SU-DHL-6 (cell line): ENCODE measurements around the gene PTGR1.

Experiments
- H2AFZ ChIP-seq: fragments of 200-600 bp; sonication (generic); 2 replicates; pipeline ENCODE4 v1.6.1; 2014; ENCODE audit warnings: low read depth, mild to moderate bottlenecking, moderate library complexity, mixed read lengths, antibody characterized with exemption, low read length; ENCODE audit not compliant: severe bottlenecking
- H3F3A ChIP-seq: fragments of 200-600 bp; shearing (Covaris generic); 2 replicates; pipeline ENCODE4 v1.6.0; 2016; ENCODE audit warnings: antibody characterized with exemption, mild to moderate bottlenecking; ENCODE audit not compliant: insufficient read depth
- H3K27ac ChIP-seq: fragments of 200-600 bp; sonication (generic); 2 replicates; pipeline ENCODE4 v1.5.1; 2016; ENCODE audit warnings: low read depth, mild to moderate bottlenecking, low read length, moderate library complexity, mixed read lengths
- H3K27me3 ChIP-seq: fragments of 200-600 bp; sonication (generic), shearing (Covaris generic); 2 replicates; pipeline ENCODE4 v1.6.0; 2014; ENCODE audit warnings: mild to moderate bottlenecking, low read length
- H3K36me3 ChIP-seq: fragments of 200-600 bp; sonication (generic); 2 replicates; pipeline ENCODE4 v1.6.1; 2014; ENCODE audit warnings: mild to moderate bottlenecking, low read length, mixed read lengths
- H3K4me2 ChIP-seq: fragments of 300-600, 200-600 bp; shearing (Covaris generic), sonication (generic); 2 replicates; pipeline ENCODE4 v1.6.0; 2014; ENCODE audit warnings: low read length, low read depth, mild to moderate bottlenecking; ENCODE audit not compliant: poor library complexity, severe bottlenecking
- H3K4me3 ChIP-seq: fragments of 200-600 bp; sonication (generic); 2 replicates; pipeline ENCODE4 v1.5.1; 2014; ENCODE audit warnings: antibody characterized with exemption, low read length, mild to moderate bottlenecking, mixed read lengths; ENCODE audit not compliant: insufficient read depth, poor library complexity, severe bottlenecking
- H3K79me2 ChIP-seq: fragments of 200-600 bp; sonication (generic); 2 replicates; pipeline ENCODE4 v1.6.1; 2014; ENCODE audit warnings: mild to moderate bottlenecking, low read length, moderate library complexity; ENCODE audit not compliant: insufficient read depth
- H3K9ac ChIP-seq: fragments of 200-600 bp; sonication (generic); 2 replicates; pipeline ENCODE4 v1.7.0; 2014; ENCODE audit warnings: mild to moderate bottlenecking, low read length
- H3K9me2 ChIP-seq: fragments of 200-600 bp; sonication (generic); replicated peaks from 2 replicates; pipeline ENCODE4 v1.6.1; 2014; ENCODE audit warnings: low read length; ENCODE audit not compliant: insufficient read depth
- H3K9me3 ChIP-seq: fragments of 200-600 bp; sonication (generic); 2 replicates; pipeline ENCODE4 v1.6.1; 2014; ENCODE audit warnings: low read length, mixed read lengths; ENCODE audit not compliant: insufficient read depth
- H4K20me1 ChIP-seq: fragments of 200-600 bp; sonication (generic); 2 replicates; pipeline ENCODE4 v1.6.1; 2014; ENCODE audit warnings: low read depth, mild to moderate bottlenecking, antibody characterized with exemption, low read length, moderate library complexity, mixed read lengths
- EZH2phosphoT487 ChIP-seq: fragments of 200-600 bp; sonication (generic), shearing (Covaris generic); conservative IDR thresholded peaks from 2 replicates; pipeline ENCODE4 v1.6.1; 2018; ENCODE audit warnings: mild to moderate bottlenecking, antibody characterized with exemption, low read length, moderate library complexity, mixed read lengths
- TF ChIP-seq, protein P1 (sequence below): fragments of 200-600 bp; sonication (generic); IDR thresholded peaks from one replicate; pipeline ENCODE4 v1.5.1; 2017; ENCODE audit warnings: antibody characterized with exemption, mild to moderate bottlenecking, low read length, moderate library complexity; ENCODE audit not compliant: insufficient read depth, poor library complexity, severe bottlenecking

PTGR1 gene

DNA sequence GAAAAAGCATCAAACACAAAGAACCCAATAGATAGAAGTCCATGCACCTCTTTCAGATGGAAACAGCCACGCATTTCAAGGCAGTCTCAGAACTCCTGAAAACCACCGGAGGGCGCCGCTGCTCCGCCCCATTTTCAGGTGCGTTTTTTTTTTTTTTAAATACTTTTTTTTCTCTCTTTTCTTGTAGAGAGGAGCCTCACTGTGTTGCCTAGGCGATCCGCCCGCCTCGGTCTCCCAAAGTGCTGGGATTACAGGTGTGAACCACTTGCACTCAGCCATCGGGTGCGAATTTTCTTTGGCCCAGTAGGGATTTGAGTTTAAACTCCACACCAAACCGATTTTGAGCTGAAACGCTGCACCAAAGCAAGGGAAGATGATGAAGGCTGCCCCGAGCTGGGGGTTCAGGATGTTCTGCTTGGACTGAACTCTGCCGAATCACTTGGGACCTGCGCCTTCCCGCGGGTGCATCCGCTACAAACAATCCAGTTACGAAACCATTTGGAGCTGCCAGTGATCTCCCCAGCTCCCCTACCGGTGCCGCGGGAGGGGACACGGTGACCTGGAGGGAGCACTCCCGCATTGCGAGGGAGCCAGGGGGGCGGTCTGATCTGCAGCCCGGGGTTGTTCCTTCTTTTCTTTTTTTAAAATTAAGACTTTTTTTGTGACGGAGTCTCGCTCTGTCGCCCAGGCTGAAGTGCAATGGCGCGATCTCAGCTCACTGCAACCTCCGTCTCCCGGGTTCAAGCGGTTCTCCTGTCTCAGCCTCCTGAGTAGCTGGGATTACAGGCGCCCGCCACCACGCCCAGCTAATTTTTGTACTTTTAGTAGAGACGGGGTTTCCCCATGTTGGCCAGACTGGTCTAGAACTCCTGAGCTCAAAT, 1.4 kb downstream of the PTGR1 start:
- peak overlapping the region; percentile 32 for H3K4me3 ChIP-seq
- peak overlapping the region; percentile 74 for H2AFZ ChIP-seq
- no peaks in the 10 kb centered on the region for H3K36me3 ChIP-seq
- H3K9ac ChIP-seq, result no peak overlapping the region; the same call in 1 of the 2 replicates
- H3K79me2 ChIP-seq, result no peaks in the 10 kb centered on the region
- peak overlapping the region; percentile 56 for H3K4me2 ChIP-seq
- no peaks in the 10 kb centered on the region for H3K9me3 ChIP-seq
- H3K9me2 ChIP-seq, result no peaks in the 10 kb centered on the region
- no peaks in the 10 kb centered on the region for H3K27me3 ChIP-seq
- no peaks in the 10 kb centered on the region for H4K20me1 ChIP-seq
- no peak overlapping the region for H3K27ac ChIP-seq
- no peaks in the 10 kb centered on the region for H3F3A ChIP-seq
- no peak for TF ChIP-seq EZH2phosphoT487
- TF ChIP-seq, protein P1, sequence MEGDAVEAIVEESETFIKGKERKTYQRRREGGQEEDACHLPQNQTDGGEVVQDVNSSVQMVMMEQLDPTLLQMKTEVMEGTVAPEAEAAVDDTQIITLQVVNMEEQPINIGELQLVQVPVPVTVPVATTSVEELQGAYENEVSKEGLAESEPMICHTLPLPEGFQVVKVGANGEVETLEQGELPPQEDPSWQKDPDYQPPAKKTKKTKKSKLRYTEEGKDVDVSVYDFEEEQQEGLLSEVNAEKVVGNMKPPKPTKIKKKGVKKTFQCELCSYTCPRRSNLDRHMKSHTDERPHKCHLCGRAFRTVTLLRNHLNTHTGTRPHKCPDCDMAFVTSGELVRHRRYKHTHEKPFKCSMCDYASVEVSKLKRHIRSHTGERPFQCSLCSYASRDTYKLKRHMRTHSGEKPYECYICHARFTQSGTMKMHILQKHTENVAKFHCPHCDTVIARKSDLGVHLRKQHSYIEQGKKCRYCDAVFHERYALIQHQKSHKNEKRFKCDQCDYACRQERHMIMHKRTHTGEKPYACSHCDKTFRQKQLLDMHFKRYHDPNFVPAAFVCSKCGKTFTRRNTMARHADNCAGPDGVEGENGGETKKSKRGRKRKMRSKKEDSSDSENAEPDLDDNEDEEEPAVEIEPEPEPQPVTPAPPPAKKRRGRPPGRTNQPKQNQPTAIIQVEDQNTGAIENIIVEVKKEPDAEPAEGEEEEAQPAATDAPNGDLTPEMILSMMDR, result peak; percentile 75

DNA sequence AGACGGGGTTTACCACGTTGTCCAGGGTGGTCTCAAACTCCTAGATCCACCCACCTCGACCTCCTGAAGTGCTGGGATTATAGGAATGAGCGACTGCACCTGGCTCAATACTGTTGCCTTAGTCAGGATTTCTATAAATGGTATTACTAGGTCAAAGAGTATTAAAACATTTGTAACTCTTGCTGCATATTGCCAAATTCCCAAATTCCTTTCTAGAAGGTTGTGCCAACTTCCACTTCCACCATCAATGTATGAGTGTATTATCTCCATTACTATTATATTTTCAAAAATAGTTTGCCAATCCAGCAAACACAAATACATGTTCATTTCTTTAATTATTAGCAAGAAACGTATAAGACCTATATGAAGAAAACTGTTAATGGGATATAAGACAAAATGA, 10.6 kb downstream of the PTGR1 start:
- no peak overlapping the region for H3K27ac ChIP-seq
- H3K36me3 ChIP-seq, result no peaks in the 10 kb centered on the region
- H3K4me3 ChIP-seq, result no peak overlapping the region
- H2AFZ ChIP-seq, result no peak overlapping the region
- no peaks in the 10 kb centered on the region for H3K27me3 ChIP-seq
- TF ChIP-seq EZH2phosphoT487, result no peak
- TF ChIP-seq, protein P1, result no peak
- no peaks in the 10 kb centered on the region for H3K9me3 ChIP-seq
- no peak overlapping the region for H3K4me2 ChIP-seq
- no peak overlapping the region for H3K9ac ChIP-seq
- H3F3A ChIP-seq, result no peaks in the 10 kb centered on the region
- no peaks in the 10 kb centered on the region for H4K20me1 ChIP-seq
- no peaks in the 10 kb centered on the region for H3K9me2 ChIP-seq
- H3K79me2 ChIP-seq, result no peaks in the 10 kb centered on the region

DNA sequence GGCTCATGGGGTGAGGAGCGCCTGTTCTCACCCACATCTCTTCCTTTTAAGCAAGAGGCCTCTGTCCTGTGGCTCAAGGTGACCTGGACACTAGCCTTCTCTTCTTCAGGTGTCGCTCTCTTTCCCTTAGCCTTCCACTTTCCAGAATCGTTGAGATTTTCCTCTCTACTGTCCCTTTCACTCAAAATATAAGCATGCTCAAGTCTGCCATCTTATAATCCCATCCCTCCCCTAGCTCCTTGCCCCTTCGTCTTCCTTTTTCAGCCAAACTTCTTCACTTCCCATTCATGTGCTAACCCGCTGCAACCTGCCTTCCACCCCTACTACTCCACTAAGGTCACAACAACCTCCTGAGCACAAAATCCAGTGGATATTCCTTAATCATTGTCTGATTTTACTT, 13.1 kb downstream of the PTGR1 start:
- Histone ChIP-seq H3K9ac (no peak overlapping the region), H2AFZ (no peak overlapping the region), H3K9me2 (no peaks in the 10 kb centered on the region), H3K27me3 (no peaks in the 10 kb centered on the region), H3K4me2 (no peak overlapping the region), H4K20me1 (no peaks in the 10 kb centered on the region), H3F3A (no peaks in the 10 kb centered on the region), H3K27ac (no peak overlapping the region), H3K4me3 (no peak overlapping the region), H3K36me3 (no peaks in the 10 kb centered on the region), H3K9me3 (no peaks in the 10 kb centered on the region), H3K79me2 (no peaks in the 10 kb centered on the region)
- TF ChIP-seq, protein P1, result no peak
- TF ChIP-seq EZH2phosphoT487, result no peak
